Mucosa of descending colon (tissue), 3 donors: Measurements from ENCODE around the gene UBQLN4. TPM values are rescaled to one million over a fixed set of nuclear protein-coding genes. Genes with fewer than 3 reads are reported as not detected.
A peak's percentile ranks its signal among the peaks of the same experiment; 100 is the strongest.

ENCODE experiments used
- ATAC-seq: fragments of 200-7000 bp; cut with Tn5 transposase; one replicate; pipeline ENCODE4 v1.9.1; 2020; ENCODE audit warnings: mild to moderate bottlenecking, moderate library complexity
- DNase-seq, 3 donors: peaks; one replicate each; pipeline ENCODE4 v3.0.0-alpha.2; 2020
- H3K36me3 ChIP-seq: fragments of 200-600 bp; one replicate; pipeline ENCODE4 v1.8.0; 2021; ENCODE audit warnings: low read depth, mild to moderate bottlenecking
- H3K4me1 ChIP-seq: fragments of 200-600 bp; one replicate; pipeline ENCODE4 v1.8.0; 2021; ENCODE audit warnings: low read depth, mild to moderate bottlenecking
- H3K4me3 ChIP-seq: fragments of 200-600 bp; one replicate; pipeline ENCODE4 v1.8.0; 2021; ENCODE audit warnings: mild to moderate bottlenecking
- H3K9me3 ChIP-seq: fragments of 200-600 bp; one replicate; pipeline ENCODE4 v1.8.0; 2021; ENCODE audit warnings: mild to moderate bottlenecking
- CTCF ChIP-seq: fragments of 200-600 bp; IDR thresholded peaks from one replicate; pipeline ENCODE4 v1.8.0; 2022; ENCODE audit warnings: antibody characterized with exemption, mild to moderate bottlenecking
- intact Hi-C, 2 donors: fragments of 100-400 bp; cut with DNase I in 1 of 2; cut with micrococcal nuclease in 1 of 2; formaldehyde crosslinking; loops; one replicate each; pipeline versions ENCODE4 v1.11.0 to v1.11.1; 2022; cut with DNase I, micrococcal nuclease
- total RNA-seq, 3 donors: library from RNA; stranded (reverse); fragmentation: NEBNext Ultra II Directional in 2 of 3; extraction: Animal tissue kit (Norgen Biotek cat#: 25700) in 2 of 3; gene quantifications; one replicate each; pipeline versions ENCODE4 v1.2.1 to v1.2.4, GENCODE V29; 2021 to 2023
- donor health status: DM: no; HTN: no; CAD: no; lungs with moderate emphysema.
- donor health status: DM: no; HTN: no; CAD: no.
- donor health status: DM: no; HTN: yes; CAD: no.

Gene UBQLN4
- total RNA-seq, 3 donors from 2014 or later: 23.7 to 36.9 (median 23.9) TPM

DNA sequence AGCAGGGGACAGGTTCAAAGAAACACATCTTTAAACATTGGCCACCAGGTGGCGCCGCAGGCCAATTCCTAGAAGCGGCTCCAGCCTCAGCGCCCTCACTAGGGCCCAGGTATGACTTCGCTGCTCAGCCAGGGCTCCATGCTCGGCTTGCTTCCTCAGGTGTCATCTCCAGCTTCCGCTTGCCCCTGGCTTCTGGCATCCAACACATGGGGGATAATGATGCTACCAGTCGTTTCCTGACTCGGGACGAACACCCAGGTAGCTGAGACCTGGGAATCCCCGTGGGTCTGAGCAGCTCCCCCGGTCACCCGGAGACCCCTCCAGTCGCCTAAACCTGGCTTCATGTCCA, 37.2 kb upstream of the UBQLN4 start:
- Histone ChIP-seq H3K9me3 (no peaks in the 10 kb centered on the region), H3K36me3 (no peaks in the 10 kb centered on the region), H3K4me1 (peaks cover 3% of the 10 kb centered on the region), H3K4me3 (no peak overlapping the region)
- peak; percentile 92 for ATAC-seq
- intact Hi-C loops: loop anchor here in 1 of 2 donors (5.0 kb wide), 2 partner anchors 46 to 136 kb away; no protein-coding TSS in a partner anchor
- TF ChIP-seq CTCF: peak; percentile 45
- DNase-seq: peak; percentile 87 to 92 (median 92)

GRCh38 chr1:156090138-156090839, 36.7 kb upstream of the UBQLN4 start:
- intact Hi-C loops: loop anchor here in 1 of 2 donors (5.0 kb wide), 2 partner anchors 47 to 137 kb away; no protein-coding TSS in a partner anchor
- no peaks in the 10 kb centered on the region for H3K9me3 ChIP-seq
- DNase-seq: peak in 1 of 3 donors; percentile 15
- peak; percentile 2 for ATAC-seq
- TF ChIP-seq CTCF: no peak
- no peak overlapping the region for H3K4me3 ChIP-seq
- no peaks in the 10 kb centered on the region for H3K36me3 ChIP-seq
- H3K4me1 ChIP-seq: no peaks in the 10 kb centered on the region

DNA sequence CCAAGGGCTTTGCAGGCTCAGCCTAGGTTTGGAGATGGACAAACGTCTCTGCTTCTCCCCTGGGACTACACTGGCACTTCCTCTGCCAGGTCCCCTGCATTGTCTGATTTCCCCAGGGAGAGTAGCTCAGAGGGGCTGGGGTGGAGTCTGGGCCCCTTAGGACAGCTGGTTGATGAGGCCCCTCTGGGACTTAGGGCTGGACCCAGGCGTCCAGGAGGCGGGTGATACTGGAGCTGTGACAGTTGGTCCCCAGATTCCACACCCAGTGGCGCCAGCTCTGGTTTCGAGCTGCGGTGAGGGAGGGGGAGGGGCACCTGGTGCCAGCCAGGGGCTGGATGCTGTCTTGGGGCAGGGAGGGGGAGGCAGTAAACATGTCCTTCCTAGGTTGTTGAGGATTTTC, 36.1 kb upstream of the UBQLN4 start:
- intact Hi-C loops: loop anchor here in 1 of 2 donors (5.0 kb wide), 2 partner anchors 48 to 138 kb away; no protein-coding TSS in a partner anchor
- Histone ChIP-seq H3K4me3 (no peak overlapping the region), H3K4me1 (no peaks in the 10 kb centered on the region), H3K36me3 (no peaks in the 10 kb centered on the region), H3K9me3 (no peaks in the 10 kb centered on the region)
- DNase-seq (no peak), ATAC-seq (no peak)
- TF ChIP-seq CTCF: no peak

GRCh38 chr1:156086256-156086662, 32.7 kb upstream of the UBQLN4 start:
- H3K36me3 ChIP-seq: no peaks in the 10 kb centered on the region
- peaks cover 2% of the 10 kb centered on the region for H3K4me1 ChIP-seq
- TF ChIP-seq CTCF: no peak
- intact Hi-C loops: no loop called here
- H3K9me3 ChIP-seq: no peaks in the 10 kb centered on the region
- ATAC-seq (no peak), DNase-seq (no peak)
- no peak overlapping the region for H3K4me3 ChIP-seq

GRCh38 chr1:156083800-156084790, 30.5 kb upstream of the UBQLN4 start:
- H3K36me3 ChIP-seq: no peaks in the 10 kb centered on the region
- peaks cover 2% of the 10 kb centered on the region for H3K4me1 ChIP-seq
- intact Hi-C loops: no loop called here

More at GRCh38 chr1:156083800-156084790, 30.5 kb upstream of the UBQLN4 start:
- no peak overlapping the region for H3K4me3 ChIP-seq
- no peaks in the 10 kb centered on the region for H3K9me3 ChIP-seq
- no peak for TF ChIP-seq CTCF
- ATAC-seq (no peak), DNase-seq (no peak)
